ENCODE results near the gene SPEM2. TPM values are rescaled to one million over a fixed set of nuclear protein-coding genes. Genes with fewer than 3 reads are reported as not detected.

SPEM2 gene
- total and polyA plus RNA-seq, 2 of the 4 experiments (the other 2 are of a cell fraction): not detected

GRCh38 chr17:7431231-7431630, 5.8 kb downstream of the SPEM2 start:
- ChIA-PET POLR2A (ENCODE audit: unreplicated experiment) (no interaction called here), CTCF (no interaction called here)
- H3K18ac ChIP-seq (ENCODE audit: low read depth, low read length): no peak overlapping the region
- no peak overlapping the region for H4K5ac ChIP-seq (ENCODE audit: low read depth, low read length)
- no peaks in the 10 kb centered on the region for H3K9me3 ChIP-seq (ENCODE audit: control insufficient read depth, insufficient read depth, low read length)
- no peak overlapping the region for H2AK9ac ChIP-seq (replicated peaks; ENCODE audit: low read depth, low read length, poor library complexity)
- dilution Hi-C loops (cut with HindIII; ENCODE audit: low sequenced_read_pairs, unreplicated experiment) (no loop called here), intact Hi-C loops (cut with micrococcal nuclease) (no loop called here), in situ Hi-C loops (cut with MboI; ENCODE audit: low sequenced_read_pairs) (no loop called here)
- H3K4ac ChIP-seq (ENCODE audit: low read depth, low read length): no peak overlapping the region
- DNase-seq (peak; percentile 22), ATAC-seq (ENCODE audit: low read depth) (no peak)
- H3K4me3 ChIP-seq (ENCODE audit: insufficient read depth, low read depth, low read length): no peak overlapping the region
- H3K4me2 ChIP-seq (ENCODE audit: low read depth, low read length): no peak overlapping the region
- WGBS, 2 experiments (ENCODE audit: extremely low coverage in 2 of 2, insufficient read length in 1 of 2): no CpG with 5 or more reads among the region's 1 CpG
- no peaks in the 10 kb centered on the region; the same call in 1 of the 2 replicates for H4K20me1 ChIP-seq (ENCODE audit: insufficient read depth, low read length)
- no peaks in the 10 kb centered on the region; a peak in 1 of 4 replicates for H3K79me1 ChIP-seq (ENCODE audit: low read depth in 1 of 2, low read length in 2 of 2)
- H2BK5ac ChIP-seq (ENCODE audit: low read depth, low read length, poor library complexity, severe bottlenecking): no peak overlapping the region
- no peaks in the 10 kb centered on the region for H3K36me3 ChIP-seq (ENCODE audit: control insufficient read depth, insufficient read depth, low read length)
- H2AFZ ChIP-seq (replicated peaks; ENCODE audit: low read length, poor library complexity): no peak overlapping the region
- H3K27ac ChIP-seq (ENCODE audit: insufficient read depth, low read length): no peak overlapping the region
- no peak overlapping the region for H2AK5ac ChIP-seq (ENCODE audit: low read depth, low read length)
- H2BK15ac ChIP-seq (ENCODE audit: low read depth, low read length): no peak overlapping the region
- H3K23ac ChIP-seq (ENCODE audit: low read depth, low read length): no peak overlapping the region
- H2BK20ac ChIP-seq (ENCODE audit: low read depth, low read length): no peak overlapping the region
- H3K14ac ChIP-seq (replicated peaks; ENCODE audit: low read depth, low read length): no peak overlapping the region
- H4K8ac ChIP-seq (ENCODE audit: low read depth in 2 of 2, low read length in 2 of 2): no peak overlapping the region
- no peaks in the 10 kb centered on the region for H3K4me1 ChIP-seq (ENCODE audit: control insufficient read depth, insufficient read depth, low read length)
- H3K9me1 ChIP-seq (ENCODE audit: insufficient read depth, low read length): no peaks in the 10 kb centered on the region
- no peak overlapping the region for H3K56ac ChIP-seq (ENCODE audit: extremely low read depth, insufficient read depth, low read length)
- no peak overlapping the region for H4K91ac ChIP-seq (ENCODE audit: insufficient read depth, low read depth, low read length)
- H2BK120ac ChIP-seq (ENCODE audit: low read depth, low read length): no peak overlapping the region
- BruUV-seq (replicated peaks): no TSS peak
- no peak overlapping the region for H3K9ac ChIP-seq (ENCODE audit: low read depth, low read length)
- no peak for TF ChIP-seq RAD21 (IDR thresholded peaks at IDR 0.05; ENCODE audit: low read length)
- no peak for TF ChIP-seq USF2 (IDR thresholded peaks at IDR 0.05; ENCODE audit: low read depth, low read length)
- no peaks in the 10 kb centered on the region; the same call in 1 of the 2 replicates for H3K27me3 ChIP-seq (ENCODE audit: control insufficient read depth, insufficient read depth, low read length)
